ENCODE data around the gene MTERF4.

Gene MTERF4

GRCh38 chr2:241048149-241048948 is 53.7 kb downstream of the MTERF4 start:
- DNase-seq, result no peak

- no peak for DNase-seq
Observed at GRCh38 chr2:241047253-241048010, 54.7 kb downstream of the MTERF4 start.
